Fibroblast of lung (primary cell): ENCODE results near the gene RACK1.

Experiments
- CTCF ChIP-seq, 2 donors: IDR thresholded peaks in 1 of 2; conservative IDR thresholded peaks in 1 of 2; 1 replicate in 1 of 2; 2 replicates in 1 of 2; pipeline ENCODE4 v1.5.1; 2011 to 2012; ENCODE audit warnings: low read length in 2 of 2, control low read depth in 1 of 2, inconsistent platforms in 1 of 2, low read depth in 1 of 2, mild to moderate bottlenecking in 1 of 2
- EZH2 ChIP-seq: IDR thresholded peaks from 2 replicates; pipeline ENCODE4 v1.5.1; 2012; ENCODE audit warnings: low read length, control low read depth, mild to moderate bottlenecking; ENCODE audit errors: missing control alignments

GRCh38 chr5:181255276-181255675, 11.6 kb upstream of the RACK1 start:
- TF ChIP-seq CTCF (conservative IDR thresholded peaks at IDR 0.05 in 1 of 2, IDR thresholded peaks at IDR 0.05 in 1 of 2; ENCODE audit: low read depth in 1 of 2, low read length in 2 of 2) (no peak), EZH2 (no peak)
